GM12864 (cell line): ENCODE measurements around the gene EPN3.

ENCODE experiments used
- DNase-seq: peaks from one replicate; pipeline ENCODE4 v3.0.0-alpha.2; 2011; ENCODE audit warnings: low read depth
- H3K4me3 ChIP-seq: 2 replicates; pipeline ENCODE4 v1.5.1; 2011; ENCODE audit warnings: mild to moderate bottlenecking, low read depth, low read length, control low read depth
- TF ChIP-seq, protein P1 (sequence below): IDR thresholded peaks from 2 replicates; pipeline ENCODE4 v1.5.1; 2011; ENCODE audit warnings: low read depth, mild to moderate bottlenecking, moderate library complexity, low read length, control low read depth, inconsistent platforms; ENCODE audit errors: missing control alignments

The EPN3 gene

DNA sequence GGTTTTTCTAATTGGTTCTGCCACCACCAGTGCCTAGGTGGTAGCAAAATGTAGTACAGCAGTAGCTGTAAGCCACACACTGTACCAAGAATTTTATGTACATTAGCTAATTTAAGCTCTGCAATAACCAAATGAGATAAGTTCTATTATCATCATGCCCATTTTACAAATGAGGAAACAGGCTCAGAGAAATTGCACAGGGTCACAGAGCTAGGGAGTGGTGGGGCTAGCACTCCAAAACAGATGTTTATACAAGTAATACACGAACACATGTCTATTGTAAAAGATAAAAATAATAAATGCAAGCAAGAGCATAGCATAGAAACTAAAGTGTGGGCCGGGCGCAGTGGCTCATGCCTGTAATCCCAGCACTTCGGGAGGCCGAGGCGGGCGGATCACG, 40.3 kb upstream of the EPN3 start:
- H3K4me3 ChIP-seq = no peak overlapping the region
- DNase-seq = no peak
- TF ChIP-seq, protein P1, sequence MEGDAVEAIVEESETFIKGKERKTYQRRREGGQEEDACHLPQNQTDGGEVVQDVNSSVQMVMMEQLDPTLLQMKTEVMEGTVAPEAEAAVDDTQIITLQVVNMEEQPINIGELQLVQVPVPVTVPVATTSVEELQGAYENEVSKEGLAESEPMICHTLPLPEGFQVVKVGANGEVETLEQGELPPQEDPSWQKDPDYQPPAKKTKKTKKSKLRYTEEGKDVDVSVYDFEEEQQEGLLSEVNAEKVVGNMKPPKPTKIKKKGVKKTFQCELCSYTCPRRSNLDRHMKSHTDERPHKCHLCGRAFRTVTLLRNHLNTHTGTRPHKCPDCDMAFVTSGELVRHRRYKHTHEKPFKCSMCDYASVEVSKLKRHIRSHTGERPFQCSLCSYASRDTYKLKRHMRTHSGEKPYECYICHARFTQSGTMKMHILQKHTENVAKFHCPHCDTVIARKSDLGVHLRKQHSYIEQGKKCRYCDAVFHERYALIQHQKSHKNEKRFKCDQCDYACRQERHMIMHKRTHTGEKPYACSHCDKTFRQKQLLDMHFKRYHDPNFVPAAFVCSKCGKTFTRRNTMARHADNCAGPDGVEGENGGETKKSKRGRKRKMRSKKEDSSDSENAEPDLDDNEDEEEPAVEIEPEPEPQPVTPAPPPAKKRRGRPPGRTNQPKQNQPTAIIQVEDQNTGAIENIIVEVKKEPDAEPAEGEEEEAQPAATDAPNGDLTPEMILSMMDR = no peak

DNA sequence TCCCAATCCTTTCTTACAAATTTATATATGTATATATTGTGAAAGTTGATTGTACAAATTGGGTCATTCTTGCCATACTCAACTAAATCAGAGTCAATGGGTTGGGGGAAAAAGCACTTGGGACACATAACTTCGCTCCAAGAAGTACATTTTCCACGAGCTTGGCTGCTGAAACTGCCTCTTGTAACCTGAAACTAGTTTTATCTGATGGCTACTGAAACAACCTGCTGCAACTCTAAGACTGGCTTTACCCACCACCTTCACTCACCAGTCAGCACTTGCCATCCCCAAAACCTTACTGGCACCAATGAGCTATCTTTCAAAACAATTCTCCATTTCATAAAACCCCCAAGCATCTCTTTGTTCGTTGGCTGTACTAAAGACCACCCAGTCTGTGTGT, 38.8 kb upstream of the EPN3 start:
- no peak for DNase-seq
- TF ChIP-seq, protein P1 = no peak
- no peak overlapping the region for H3K4me3 ChIP-seq

DNA sequence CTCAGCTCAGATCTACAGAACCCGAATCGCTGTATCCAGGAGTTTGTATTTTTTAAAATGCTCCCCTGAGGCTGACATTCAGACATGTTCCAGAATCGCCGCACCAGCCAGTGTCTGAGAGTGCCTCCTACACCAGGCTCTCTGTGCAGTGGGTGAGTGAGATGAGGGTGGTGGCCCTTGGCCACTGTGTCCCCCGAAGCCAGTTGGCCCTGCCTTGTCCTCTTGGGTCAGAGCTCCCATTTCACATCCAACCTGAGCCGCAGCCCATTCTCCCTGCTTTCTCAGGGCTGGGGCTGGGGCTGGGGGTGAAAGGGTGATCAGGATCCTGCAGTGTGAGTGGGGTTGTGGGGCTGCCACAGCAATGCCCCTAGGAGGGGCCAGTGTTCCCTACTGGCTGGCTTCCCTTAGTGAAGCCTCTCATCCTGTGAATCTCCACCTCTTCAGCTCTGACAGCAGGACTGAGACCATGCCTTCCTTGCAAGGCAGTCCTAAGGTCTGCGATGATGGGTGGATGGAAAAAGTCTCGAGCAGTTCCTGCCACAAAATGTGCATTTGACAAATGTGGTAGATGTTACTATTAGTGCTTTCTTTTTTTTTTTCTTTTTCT, 37.2 kb upstream of the EPN3 start:
- no peak for DNase-seq
- TF ChIP-seq, protein P1 = no peak
- H3K4me3 ChIP-seq = no peak overlapping the region

- TF ChIP-seq, protein P1 = no peak
- no peak for DNase-seq
Observed at GRCh38 chr17:50495918-50496317, 36.6 kb upstream of the EPN3 start.

DNA sequence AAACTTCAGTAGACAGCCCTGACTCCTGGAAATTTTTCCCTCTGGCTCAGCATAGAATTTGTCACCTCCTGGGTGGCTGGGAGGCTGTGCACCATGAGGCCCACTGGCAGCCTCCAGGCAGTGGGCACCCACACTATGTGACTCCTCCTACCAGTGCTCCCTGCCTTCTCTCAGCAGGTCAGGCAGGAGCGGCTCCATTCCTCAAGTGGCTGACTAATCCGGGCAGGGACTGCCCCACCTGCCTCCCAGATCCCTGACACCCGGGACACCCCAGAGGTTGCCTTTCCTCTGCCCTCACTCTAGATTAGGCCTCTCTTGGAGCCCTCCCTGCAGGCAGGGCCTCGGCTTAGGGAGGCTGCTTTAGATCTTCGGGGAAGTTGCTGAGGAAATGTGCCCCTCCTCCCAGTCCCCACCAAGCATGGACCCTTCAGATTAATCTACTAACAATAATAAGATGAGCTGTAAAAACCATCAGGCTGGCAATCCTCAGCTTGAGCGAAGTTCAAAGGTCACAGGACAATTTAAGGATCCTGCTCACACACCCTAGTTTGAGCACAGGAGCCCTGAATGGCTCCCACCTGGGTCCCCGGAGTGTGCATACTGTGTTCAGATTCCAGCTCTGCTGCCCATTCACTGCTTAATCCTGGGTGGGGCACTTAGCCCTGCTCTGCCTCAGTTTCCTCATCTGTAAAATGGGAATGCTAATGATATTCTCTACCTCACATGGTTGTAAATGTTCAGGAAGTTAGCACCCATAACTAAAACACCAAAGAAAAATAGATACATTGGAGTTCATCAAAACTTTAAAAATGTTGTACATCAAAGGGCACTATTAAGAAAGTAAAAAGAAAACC, 34.3 kb upstream of the EPN3 start:
- no peak for DNase-seq
- H3K4me3 ChIP-seq = no peak overlapping the region
- TF ChIP-seq, protein P1 = no peak

More at GRCh38 chr17:50495918-50496317, 36.6 kb upstream of the EPN3 start:
- no peak overlapping the region for H3K4me3 ChIP-seq

DNA sequence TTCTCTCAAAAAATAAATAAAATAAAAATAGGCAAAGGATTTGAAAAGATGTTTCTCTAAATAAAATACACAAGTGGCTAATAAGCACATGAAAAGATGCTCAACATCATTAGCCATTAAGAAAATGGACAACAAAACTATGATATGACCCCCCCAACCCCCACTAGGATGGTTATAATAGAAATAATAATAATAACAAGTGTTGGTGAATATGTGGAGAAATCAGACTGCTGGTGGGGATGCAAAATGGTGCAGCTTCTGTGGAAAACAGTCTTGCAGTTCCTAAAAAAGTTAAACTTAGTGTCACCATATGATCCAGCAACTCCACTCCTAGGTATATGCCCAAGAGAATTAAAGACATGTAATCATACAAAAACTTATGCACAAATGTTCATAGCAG, 33.3 kb upstream of the EPN3 start:
- TF ChIP-seq, protein P1 = no peak
- no peak overlapping the region for H3K4me3 ChIP-seq
- DNase-seq = no peak
